Body of pancreas (tissue), 4 donors: ENCODE data around the gene KRTAP5-3. TPM values are rescaled to one million over a fixed set of nuclear protein-coding genes. Genes with fewer than 3 reads are reported as not detected.

Experiments
- ATAC-seq: fragments of 150-250 bp; one replicate; pipeline ENCODE4 v1.9.1; 2016
- DNase-seq, 4 donors: peaks; one replicate each; pipeline ENCODE4 v3.0.0-alpha.2; 2019
- H3K27ac ChIP-seq, 4 donors: fragments of 200-600 bp; sonication (generic); 1 replicate in 3 of 4; 2 replicates in 1 of 4; pipeline versions ENCODE4 v1.5.1 to v1.6.1; 2016 to 2019; ENCODE audit warnings: mild to moderate bottlenecking in 1 of 4, mixed read lengths in 1 of 4, moderate library complexity in 1 of 4
- H3K27me3 ChIP-seq, 2 donors: fragments of 200-600 bp; sonication (generic); one replicate each; pipeline ENCODE4 v1.6.0; 2016; ENCODE audit warnings: mild to moderate bottlenecking in 1 of 2
- H3K36me3 ChIP-seq, 2 donors: fragments of 200-600 bp; sonication (generic); replicated peaks in 1 of 2; 2 replicates each; pipeline ENCODE4 v1.5.1; 2016; ENCODE audit warnings: low read depth in 2 of 2; ENCODE audit not compliant: insufficient read depth in 1 of 2
- H3K4me1 ChIP-seq: fragments of 200-600 bp; sonication (generic); one replicate; pipeline ENCODE4 v1.6.0; 2016
- H3K4me3 ChIP-seq, 2 donors: fragments of 200-600 bp; sonication (generic); 1 replicate in 1 of 2; 2 replicates in 1 of 2; pipeline ENCODE4 v1.5.1; 2016 to 2019
- H3K9me3 ChIP-seq, 3 donors: fragments of 200-600 bp; sonication (generic); 1 replicate in 2 of 3; 2 replicates in 1 of 3; pipeline ENCODE4 v1.5.1; 2016
- POLR2A ChIP-seq, 3 donors: fragments of 450-650 bp; IDR thresholded peaks; one replicate each; pipeline ENCODE4 v1.6.1; 2016; ENCODE audit warnings: antibody characterized with exemption in 3 of 3, mild to moderate bottlenecking in 2 of 3
- WGBS, 2 donors: methylation state at CpG; one replicate each; pipeline ENCODE4 v1.1.5; 2017; 5-methylcytosine and 5-hydroxymethylcytosine counted together
- intact Hi-C: fragments of 100-400 bp; cut with DNase I; formaldehyde crosslinking; loops from one replicate; pipeline ENCODE4 v1.15.1; 2023
- total RNA-seq, 2 donors: library from RNA; depleted of rRNA; stranded (reverse); fragments of >200 nt; gene quantifications; one replicate each; pipeline ENCODE4 v1.1.0, GENCODE V29; 2016
- TF ChIP-seq, protein P1 (sequence below), 7 experiments: fragments of 450-650 bp in 4 of 7; fragments of 200-600 bp in 3 of 7; sonication (generic) in 3 of 7; IDR thresholded peaks; one replicate each; pipeline ENCODE4 v1.5.1; 2016 to 2019; ENCODE audit warnings: antibody characterized with exemption in 7 of 7

Gene KRTAP5-3
- total RNA-seq, 2 donors from 2014 or later, result not detected

DNA sequence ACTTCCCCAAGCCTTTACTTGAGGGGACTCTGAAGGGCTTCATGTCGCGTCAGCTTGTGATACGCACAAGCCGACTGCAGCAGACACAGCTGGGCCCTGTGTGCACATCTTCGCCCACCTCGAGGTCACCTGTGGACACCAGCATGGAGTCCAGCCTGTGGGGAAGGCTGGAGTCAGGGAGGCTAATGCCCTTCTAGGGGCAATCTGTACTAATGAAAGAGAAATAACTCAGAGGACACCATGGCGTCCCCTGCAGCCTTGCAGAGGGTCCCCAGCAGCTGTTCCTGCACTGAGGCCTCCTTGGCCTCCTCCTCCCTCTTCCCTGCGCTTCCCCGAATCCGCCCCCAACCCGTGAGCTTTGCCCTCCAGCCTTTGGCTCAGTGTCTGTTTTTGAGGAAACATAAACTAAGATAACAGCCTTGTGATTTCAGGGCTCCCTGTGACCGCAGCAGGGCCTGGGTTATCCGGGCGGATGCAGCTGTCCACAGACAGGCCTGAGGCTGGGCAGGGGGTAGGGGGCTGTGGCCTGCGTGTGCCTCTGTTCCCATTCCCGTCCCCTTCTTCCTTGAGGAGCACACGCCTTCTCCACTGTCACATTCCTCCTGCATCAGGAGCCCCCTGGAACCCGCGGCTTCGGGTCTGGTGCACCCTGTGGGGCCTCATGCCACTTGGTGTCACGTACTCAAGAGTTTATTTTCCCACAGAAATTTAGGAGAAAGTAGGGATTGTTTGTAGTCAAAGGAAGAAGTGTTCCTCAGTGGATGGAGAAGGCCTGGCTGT, 46.3 kb upstream of the KRTAP5-3 start:
- intact Hi-C loops, result loop anchor here (10.0 kb wide), 1 partner anchor 500 kb away; no protein-coding TSS in a partner anchor
- Histone ChIP-seq H3K36me3 (no peaks in the 10 kb centered on the region), H3K27ac (no peak overlapping the region), H3K27me3 (no peaks in the 10 kb centered on the region), H3K4me1 (peaks cover 5% of the 10 kb centered on the region), H3K4me3 (no peak overlapping the region), H3K9me3 (no peaks in the 10 kb centered on the region)
- WGBS, 2 donors, result 49 to 62% methylated on average over 19 to 21 of the region's 21 CpGs
- no peak for ATAC-seq
- no peak for DNase-seq
- TF ChIP-seq, protein P1, sequence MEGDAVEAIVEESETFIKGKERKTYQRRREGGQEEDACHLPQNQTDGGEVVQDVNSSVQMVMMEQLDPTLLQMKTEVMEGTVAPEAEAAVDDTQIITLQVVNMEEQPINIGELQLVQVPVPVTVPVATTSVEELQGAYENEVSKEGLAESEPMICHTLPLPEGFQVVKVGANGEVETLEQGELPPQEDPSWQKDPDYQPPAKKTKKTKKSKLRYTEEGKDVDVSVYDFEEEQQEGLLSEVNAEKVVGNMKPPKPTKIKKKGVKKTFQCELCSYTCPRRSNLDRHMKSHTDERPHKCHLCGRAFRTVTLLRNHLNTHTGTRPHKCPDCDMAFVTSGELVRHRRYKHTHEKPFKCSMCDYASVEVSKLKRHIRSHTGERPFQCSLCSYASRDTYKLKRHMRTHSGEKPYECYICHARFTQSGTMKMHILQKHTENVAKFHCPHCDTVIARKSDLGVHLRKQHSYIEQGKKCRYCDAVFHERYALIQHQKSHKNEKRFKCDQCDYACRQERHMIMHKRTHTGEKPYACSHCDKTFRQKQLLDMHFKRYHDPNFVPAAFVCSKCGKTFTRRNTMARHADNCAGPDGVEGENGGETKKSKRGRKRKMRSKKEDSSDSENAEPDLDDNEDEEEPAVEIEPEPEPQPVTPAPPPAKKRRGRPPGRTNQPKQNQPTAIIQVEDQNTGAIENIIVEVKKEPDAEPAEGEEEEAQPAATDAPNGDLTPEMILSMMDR (IDR thresholded peaks at IDR 0.05), result no peak
- TF ChIP-seq POLR2A (IDR thresholded peaks at IDR 0.05), result no peak

DNA sequence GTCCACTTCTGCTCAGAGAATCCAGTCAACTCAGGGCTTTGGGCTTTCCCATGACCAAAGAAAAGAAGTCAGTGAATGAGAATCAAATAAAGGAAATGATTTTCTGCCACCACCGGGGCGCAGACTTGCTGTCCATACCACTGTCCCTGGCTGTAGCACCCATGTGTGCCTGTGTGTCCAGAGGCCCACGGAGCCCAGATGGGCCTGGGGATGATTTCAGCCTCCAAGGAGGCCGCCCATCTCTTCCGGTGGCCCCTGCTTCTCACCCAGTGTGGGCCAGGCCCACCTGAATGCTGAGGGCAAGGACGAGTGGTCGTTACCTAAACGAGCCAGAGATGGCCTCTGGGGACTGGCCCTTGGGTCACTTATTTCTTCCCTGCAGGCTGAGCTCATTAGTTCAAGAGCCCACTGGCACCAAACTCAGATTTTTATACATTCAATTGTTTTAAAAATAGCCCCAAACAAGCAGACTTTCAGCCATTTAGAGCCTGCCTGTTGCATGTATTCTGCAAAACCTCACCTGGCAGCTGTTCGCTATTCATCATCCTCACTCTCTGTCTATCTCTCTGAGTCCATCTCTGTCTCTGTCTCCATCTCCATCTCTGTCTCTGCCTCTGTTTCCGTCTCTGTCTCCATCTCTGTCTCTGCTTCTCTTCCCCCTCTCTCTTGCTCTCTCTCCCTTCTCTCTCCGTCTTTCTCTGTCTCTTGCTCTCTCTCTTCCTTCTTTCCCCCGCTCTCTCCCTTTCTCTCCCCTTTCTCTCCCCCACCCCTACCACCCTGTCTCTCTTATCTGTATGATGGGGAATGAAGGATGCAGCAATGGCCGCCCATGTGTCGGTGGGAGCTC, 45.5 kb upstream of the KRTAP5-3 start:
- 85 to 90% methylated on average over 14 of the region's 14 CpGs for WGBS, 2 donors
- DNase-seq (no peak), ATAC-seq (no peak)
- no peaks in the 10 kb centered on the region for H3K36me3 ChIP-seq
- H3K9me3 ChIP-seq, result no peaks in the 10 kb centered on the region
- H3K4me1 ChIP-seq, result peaks cover 5% of the 10 kb centered on the region
- TF ChIP-seq POLR2A (IDR thresholded peaks at IDR 0.05), result no peak
- TF ChIP-seq, protein P1 (IDR thresholded peaks at IDR 0.05), result no peak
- no peak overlapping the region for H3K4me3 ChIP-seq
- H3K27me3 ChIP-seq, result no peaks in the 10 kb centered on the region
- no peak overlapping the region for H3K27ac ChIP-seq
- intact Hi-C loops, result loop anchor here (10.0 kb wide), 1 partner anchor 501 kb away; no protein-coding TSS in a partner anchor

DNA sequence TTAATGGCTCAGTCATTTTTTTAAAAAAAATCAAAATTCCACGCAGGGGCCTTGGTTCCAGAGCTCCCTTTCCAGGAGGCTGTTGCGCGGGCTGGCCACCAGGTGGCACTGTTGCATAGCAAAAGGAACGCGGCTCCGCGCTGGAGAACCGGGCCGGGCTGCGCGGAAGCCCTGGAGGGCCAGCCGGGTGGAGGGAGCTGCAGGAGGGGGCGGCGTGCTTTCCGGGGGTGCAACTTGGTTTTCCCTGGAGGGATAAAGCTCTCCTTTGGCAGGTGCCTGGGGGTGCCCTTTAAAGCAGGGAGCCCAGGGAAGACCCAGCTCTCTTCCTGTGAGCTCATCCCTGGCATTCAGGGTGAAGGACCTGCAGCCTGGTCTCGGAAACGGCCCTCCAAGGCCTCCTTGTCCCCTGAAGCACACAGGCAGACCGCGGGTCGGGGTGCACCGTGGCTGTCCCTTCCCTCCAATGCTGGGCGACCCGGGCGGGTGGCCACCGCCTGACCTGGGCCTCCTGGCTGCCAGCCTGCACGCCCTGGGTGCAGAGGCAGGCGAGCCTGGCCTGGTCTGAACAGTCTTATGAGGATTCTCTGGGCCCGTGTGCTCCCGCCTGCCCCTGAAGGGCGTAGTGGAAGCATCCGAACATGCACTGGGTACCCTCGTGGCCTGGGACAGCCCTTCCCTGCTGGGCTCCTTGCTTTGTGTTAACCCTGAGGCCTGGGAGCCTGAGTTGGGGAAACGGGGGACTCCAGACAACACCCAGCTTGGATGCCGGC, 44.7 kb upstream of the KRTAP5-3 start:
- intact Hi-C loops, result loop anchor here (10.0 kb wide), 1 partner anchor 502 kb away; no protein-coding TSS in a partner anchor
- ATAC-seq, result peak; percentile 81
- Histone ChIP-seq H3K9me3 (no peaks in the 10 kb centered on the region), H3K27me3 (no peaks in the 10 kb centered on the region), H3K4me3 (no peak overlapping the region), H3K4me1 (peaks cover 5% of the 10 kb centered on the region), H3K36me3 (no peaks in the 10 kb centered on the region), H3K27ac (no peak overlapping the region)
- WGBS, 2 donors, result 29% methylated on average over 15 to 34 of the region's 34 CpGs
- peak; percentile 69 to 82 (median 77) for DNase-seq
- TF ChIP-seq, protein P1 (IDR thresholded peaks at IDR 0.05), result peak; percentile 82 to 99 (median 96)
- TF ChIP-seq POLR2A (IDR thresholded peaks at IDR 0.05), result no peak

DNA sequence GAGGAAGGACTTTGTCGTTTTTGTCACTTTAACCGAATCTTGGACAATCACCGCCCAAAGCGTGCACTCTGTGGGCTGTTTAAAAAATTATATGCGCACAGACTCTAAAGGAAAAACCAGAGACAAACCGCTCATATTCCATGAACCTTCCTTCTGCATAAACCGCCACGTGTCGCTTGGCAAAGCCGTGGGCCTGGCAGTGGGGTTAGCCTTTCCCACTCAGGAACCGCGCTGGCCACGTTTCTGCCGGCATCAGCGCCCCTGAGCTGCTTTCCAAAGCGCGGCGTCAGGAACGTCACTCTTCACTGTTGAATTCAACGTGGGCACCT, 44.1 kb upstream of the KRTAP5-3 start:
- DNase-seq (no peak), ATAC-seq (no peak)
- Histone ChIP-seq H3K9me3 (no peaks in the 10 kb centered on the region), H3K4me3 (no peak overlapping the region), H3K36me3 (no peaks in the 10 kb centered on the region), H3K27ac (no peak overlapping the region), H3K4me1 (peaks cover 5% of the 10 kb centered on the region), H3K27me3 (no peaks in the 10 kb centered on the region)
- TF ChIP-seq, protein P1 (IDR thresholded peaks at IDR 0.05), result no peak
- intact Hi-C loops, result loop anchor here (10.0 kb wide), 1 partner anchor 502 kb away; no protein-coding TSS in a partner anchor
- 40 to 45% methylated on average over 19 to 20 of the region's 20 CpGs for WGBS, 2 donors
